DND-41 (cell line): Measurements from ENCODE around the gene ARPC1B.

Source experiments
- ATAC-seq: fragments of 200-7000 bp; cut with Tn5 transposase; 3 replicates; pipeline ENCODE4 v1.9.1; 2021; ENCODE audit warnings: low read depth; ENCODE audit not compliant: insufficient read depth
- DNase-seq: peaks from one replicate; pipeline ENCODE4 v3.0.0-alpha.2; 2020
- H2AFZ ChIP-seq: 2 replicates; pipeline ENCODE4 v1.6.0; 2012; ENCODE audit warnings: low read depth, low read length
- H3K27ac ChIP-seq: 2 replicates; pipeline ENCODE4 v1.5.1; 2012; ENCODE audit warnings: low read length, inconsistent platforms
- H3K27me3 ChIP-seq: fragments of 200-600 bp; sonication (generic); 2 replicates; pipeline ENCODE4 v1.6.0; 2012; ENCODE audit warnings: low read length, mild to moderate bottlenecking, inconsistent platforms; ENCODE audit not compliant: insufficient read depth, poor library complexity
- H3K36me3 ChIP-seq: 2 replicates; pipeline ENCODE4 v1.5.1; 2012; ENCODE audit warnings: low read length, inconsistent platforms; ENCODE audit not compliant: insufficient read depth
- H3K4me1 ChIP-seq: 2 replicates; pipeline ENCODE4 v1.5.1; 2012; ENCODE audit warnings: mild to moderate bottlenecking, low read length; ENCODE audit not compliant: insufficient read depth
- H3K4me2 ChIP-seq: 2 replicates; pipeline ENCODE4 v1.6.0; 2012; ENCODE audit warnings: mild to moderate bottlenecking, moderate library complexity, low read length, inconsistent platforms; ENCODE audit not compliant: insufficient read depth
- H3K4me3 ChIP-seq, 2 experiments: fragments of 200-600 bp in 1 of 2; shearing (Covaris generic) in 1 of 2; 2 replicates each; pipeline ENCODE4 v1.5.1; 2012 to 2016; ENCODE audit warnings: inconsistent platforms in 2 of 2, low read length in 2 of 2, mild to moderate bottlenecking in 2 of 2, low read depth in 1 of 2, moderate library complexity in 1 of 2
- H3K79me2 ChIP-seq: 2 replicates; pipeline ENCODE4 v1.6.0; 2012; ENCODE audit warnings: low read length, inconsistent platforms; ENCODE audit not compliant: insufficient read depth
- H3K9ac ChIP-seq: 2 replicates; pipeline ENCODE4 v1.6.0; 2012; ENCODE audit warnings: low read depth, mild to moderate bottlenecking, inconsistent platforms, low read length, moderate library complexity
- H3K9me3 ChIP-seq: 2 replicates; pipeline ENCODE4 v1.5.1; 2012; ENCODE audit warnings: low read length, moderate library complexity, mild to moderate bottlenecking, inconsistent platforms; ENCODE audit not compliant: insufficient read depth, severe bottlenecking
- H4K20me1 ChIP-seq: 2 replicates; pipeline ENCODE4 v1.6.0; 2012; ENCODE audit warnings: low read length; ENCODE audit not compliant: insufficient read depth
- EZH2 ChIP-seq: IDR thresholded peaks from 3 replicates; pipeline ENCODE4 v1.6.1; 2012; ENCODE audit warnings: borderline replicate concordance, low read depth, mild to moderate bottlenecking, moderate library complexity, low read length, inconsistent platforms; ENCODE audit not compliant: severe bottlenecking
- TF ChIP-seq, protein P1 (sequence below): IDR thresholded peaks from 2 replicates; pipeline ENCODE4 v1.5.1; 2012; ENCODE audit warnings: borderline replicate concordance, low read length, moderate library complexity, mild to moderate bottlenecking; ENCODE audit not compliant: poor library complexity, severe bottlenecking; ENCODE audit errors: extremely low read depth

ARPC1B gene

DNA sequence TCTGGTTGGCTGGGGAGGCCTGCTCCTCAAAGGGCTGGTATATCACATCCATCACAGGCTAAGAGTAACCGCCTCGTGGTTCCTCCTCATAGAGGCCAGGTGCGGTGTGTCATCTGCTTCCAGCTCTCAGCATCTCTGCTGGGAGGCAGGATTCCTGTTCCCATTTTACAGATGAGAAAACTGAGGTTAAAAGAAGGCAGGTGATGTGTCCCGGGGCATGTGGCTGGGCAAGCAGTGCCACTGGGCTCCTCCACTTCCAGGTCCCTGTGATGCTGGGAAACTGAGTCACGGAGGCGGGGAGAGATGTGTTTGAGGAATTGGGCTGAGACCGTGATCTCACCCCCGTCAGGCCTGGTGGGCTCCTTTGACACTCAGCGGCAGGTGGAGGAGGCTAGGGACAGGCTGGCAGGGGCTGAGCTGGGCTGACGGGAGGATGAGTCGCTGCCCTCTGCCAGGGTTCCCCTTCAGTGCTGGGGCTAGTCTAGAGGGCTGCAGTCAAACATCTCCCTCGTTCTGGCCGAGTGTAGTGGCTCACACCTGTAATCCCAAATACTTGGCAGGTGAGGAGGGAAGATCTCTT, 9.4 kb downstream of the ARPC1B start:
- H3K4me1 ChIP-seq: peaks cover 29% of the 10 kb centered on the region
- H3K27me3 ChIP-seq: no peaks in the 10 kb centered on the region
- no peak overlapping the region for H3K4me2 ChIP-seq
- no peak overlapping the region for H3K27ac ChIP-seq
- DNase-seq (no peak), ATAC-seq (no peak)
- TF ChIP-seq, protein P1, sequence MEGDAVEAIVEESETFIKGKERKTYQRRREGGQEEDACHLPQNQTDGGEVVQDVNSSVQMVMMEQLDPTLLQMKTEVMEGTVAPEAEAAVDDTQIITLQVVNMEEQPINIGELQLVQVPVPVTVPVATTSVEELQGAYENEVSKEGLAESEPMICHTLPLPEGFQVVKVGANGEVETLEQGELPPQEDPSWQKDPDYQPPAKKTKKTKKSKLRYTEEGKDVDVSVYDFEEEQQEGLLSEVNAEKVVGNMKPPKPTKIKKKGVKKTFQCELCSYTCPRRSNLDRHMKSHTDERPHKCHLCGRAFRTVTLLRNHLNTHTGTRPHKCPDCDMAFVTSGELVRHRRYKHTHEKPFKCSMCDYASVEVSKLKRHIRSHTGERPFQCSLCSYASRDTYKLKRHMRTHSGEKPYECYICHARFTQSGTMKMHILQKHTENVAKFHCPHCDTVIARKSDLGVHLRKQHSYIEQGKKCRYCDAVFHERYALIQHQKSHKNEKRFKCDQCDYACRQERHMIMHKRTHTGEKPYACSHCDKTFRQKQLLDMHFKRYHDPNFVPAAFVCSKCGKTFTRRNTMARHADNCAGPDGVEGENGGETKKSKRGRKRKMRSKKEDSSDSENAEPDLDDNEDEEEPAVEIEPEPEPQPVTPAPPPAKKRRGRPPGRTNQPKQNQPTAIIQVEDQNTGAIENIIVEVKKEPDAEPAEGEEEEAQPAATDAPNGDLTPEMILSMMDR: no peak
- no peak for TF ChIP-seq EZH2
- peaks cover 52% of the 10 kb centered on the region for H3K36me3 ChIP-seq
- H3K4me3 ChIP-seq: no peak overlapping the region
- no peaks in the 10 kb centered on the region for H3K9me3 ChIP-seq
- H3K9ac ChIP-seq: no peak overlapping the region
- no peak overlapping the region for H2AFZ ChIP-seq
- peaks cover 51% of the 10 kb centered on the region for H4K20me1 ChIP-seq
- H3K79me2 ChIP-seq: peaks cover 53% of the 10 kb centered on the region

DNA sequence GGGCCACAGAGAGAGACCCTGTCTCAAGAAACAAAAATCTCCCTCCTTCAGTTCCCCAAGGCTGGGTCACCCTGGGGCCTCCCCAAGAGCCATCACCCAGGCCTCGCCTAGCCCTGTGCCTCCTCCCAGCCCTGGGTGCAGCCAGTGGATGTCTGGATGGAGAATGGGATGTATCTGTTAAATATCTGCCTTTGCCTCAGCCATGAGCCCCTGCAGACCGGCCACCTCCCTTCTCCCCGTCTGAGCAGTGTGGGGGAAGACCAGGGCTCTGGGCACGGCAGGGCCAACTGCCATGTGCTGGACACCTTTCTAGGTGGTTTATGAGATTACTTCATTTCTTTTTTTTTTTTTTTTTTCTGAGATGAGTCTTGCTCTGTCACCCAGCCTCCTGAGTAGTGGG, 10.0 kb downstream of the ARPC1B start:
- H3K27me3 ChIP-seq: no peaks in the 10 kb centered on the region
- no peak overlapping the region for H3K9ac ChIP-seq
- peaks cover 49% of the 10 kb centered on the region for H4K20me1 ChIP-seq
- H3K4me3 ChIP-seq: no peak overlapping the region
- H3K4me2 ChIP-seq: no peak overlapping the region
- H3K27ac ChIP-seq: no peak overlapping the region
- no peaks in the 10 kb centered on the region for H3K9me3 ChIP-seq
- ATAC-seq: no peak
- H3K36me3 ChIP-seq: peaks cover 55% of the 10 kb centered on the region
- no peak for DNase-seq
- no peak overlapping the region for H2AFZ ChIP-seq
- H3K79me2 ChIP-seq: peaks cover 47% of the 10 kb centered on the region
- no peak for TF ChIP-seq EZH2
- TF ChIP-seq, protein P1: no peak
- peaks cover 23% of the 10 kb centered on the region for H3K4me1 ChIP-seq

DNA sequence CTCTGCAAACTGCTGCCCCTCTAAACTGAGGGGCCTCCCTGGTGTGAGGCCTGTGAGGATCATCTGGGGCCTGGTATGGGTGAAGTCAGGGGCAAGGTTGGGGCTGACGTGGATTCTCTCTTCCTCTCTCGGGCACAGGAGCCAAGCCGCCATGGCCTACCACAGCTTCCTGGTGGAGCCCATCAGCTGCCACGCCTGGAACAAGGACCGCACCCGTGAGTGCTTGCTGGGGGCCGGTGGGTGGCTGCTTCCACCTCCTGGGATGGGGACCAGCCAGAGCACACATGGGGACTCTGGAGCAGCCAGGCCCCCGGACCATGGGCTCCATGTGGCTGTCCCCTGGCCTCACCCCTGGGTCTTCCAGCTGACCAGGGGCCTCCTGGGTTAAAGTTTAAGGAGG, 11.0 kb downstream of the ARPC1B start:
- Histone ChIP-seq H3K4me1 (peaks cover 12% of the 10 kb centered on the region), H3K9me3 (no peaks in the 10 kb centered on the region), H3K79me2 (peaks cover 37% of the 10 kb centered on the region), H3K4me2 (no peak overlapping the region), H3K36me3 (peaks cover 65% of the 10 kb centered on the region), H3K4me3 (no peak overlapping the region), H2AFZ (no peak overlapping the region), H4K20me1 (peaks cover 43% of the 10 kb centered on the region), H3K27ac (no peak overlapping the region), H3K27me3 (no peaks in the 10 kb centered on the region), H3K9ac (no peak overlapping the region)
- no peak for TF ChIP-seq EZH2
- TF ChIP-seq, protein P1: no peak
- ATAC-seq: no peak
- DNase-seq: no peak
